Measurements from ENCODE around the gene ADISSP.
"Not testable (repeated sequence)": the region's sequence is repeated elsewhere in the genome, so short reads cannot be mapped to it uniquely, and the experiment has no call there.

ADISSP gene

GRCh38 chr20:3797592-3798372 lies 30.2 kb upstream of the ADISSP start:
- peak; percentile 77 for DNase-seq

GRCh38 chr20:3797226-3797545 lies 29.6 kb upstream of the ADISSP start:
- DNase-seq = no peak

- no peak for DNase-seq
These were observed 29.1 kb upstream of the ADISSP start for GRCh38 chr20:3796477-3797225.

GRCh38 chr20:3795511-3796468 lies 28.2 kb upstream of the ADISSP start, which contains the start of gene CDC25B:
Gene CDC25B (plus strand): TSS chr20:3796310. CDS start chr20:3796532, 222 bp downstream.
- DNase-seq = peak; percentile 95

- DNase-seq = no peak
These were observed 27.3 kb upstream of the ADISSP start for GRCh38 chr20:3794701-3795420.

GRCh38 chr20:3794168-3794567 lies 26.6 kb upstream of the ADISSP start:
- DNase-seq = not testable (repeated sequence)

- not testable (repeated sequence) for DNase-seq
These were observed 21.6 kb upstream of the ADISSP start for GRCh38 chr20:3789201-3789600.

GRCh38 chr20:3788685-3789155 lies 21.2 kb upstream of the ADISSP start:
- DNase-seq = no peak

GRCh38 chr20:3787324-3788014 lies 19.9 kb upstream of the ADISSP start:
- DNase-seq = no peak

GRCh38 chr20:3786665-3787323 lies 19.2 kb upstream of the ADISSP start, which contains the start of gene CENPB:
Gene CENPB (minus strand): TSS chr20:3786740. CDS start chr20:3786483, 257 bp downstream.
- peak; percentile 95 for DNase-seq

GRCh38 chr20:3786126-3786484 lies 18.6 kb upstream of the ADISSP start:
- peak; percentile 62 for DNase-seq

GRCh38 chr20:3785240-3786125 lies 17.9 kb upstream of the ADISSP start:
- no peak for DNase-seq

GRCh38 chr20:3784863-3785239 lies 17.3 kb upstream of the ADISSP start:
- DNase-seq = no peak

GRCh38 chr20:3784216-3784853 lies 16.8 kb upstream of the ADISSP start:
- DNase-seq = no peak

- DNase-seq = no peak
These were observed 16.1 kb upstream of the ADISSP start for GRCh38 chr20:3783511-3784195.

GRCh38 chr20:3783068-3783489 lies 15.5 kb upstream of the ADISSP start:
- no peak for DNase-seq

- no peak for DNase-seq
These were observed 15.0 kb upstream of the ADISSP start for GRCh38 chr20:3782597-3782996.

- DNase-seq = peak; percentile 56
These were observed 13.8 kb upstream of the ADISSP start, which contains the start of gene SPEF1 for GRCh38 chr20:3781153-3781910. Gene SPEF1 (minus strand): TSS chr20:3781448. CDS start chr20:3781287, 161 bp downstream.

Measured in CD4-positive, alpha-beta T cell treated with Interleukin-17A for 4 hours (primary cell).